H9 (cell line): Measurements from ENCODE around the gene ANXA2. TPM values are rescaled to one million over a fixed set of nuclear protein-coding genes. Genes with fewer than 3 reads are reported as not detected.

ENCODE experiments used
- DNase-seq: peaks from one replicate; pipeline ENCODE4 v3.0.0-alpha.2; 2017
- H2AFZ ChIP-seq: one replicate; pipeline ENCODE4 v1.6.1; 2013; ENCODE audit warnings: mild to moderate bottlenecking, low read length, control low read depth, moderate library complexity
- H2AK5ac ChIP-seq: 2 replicates; pipeline ENCODE4 v1.6.1; 2013; ENCODE audit warnings: low read length, control low read depth, mixed read lengths; ENCODE audit not compliant: insufficient read length
- H2BK120ac ChIP-seq: one replicate; pipeline ENCODE4 v1.6.1; 2013; ENCODE audit warnings: low read depth, mild to moderate bottlenecking, low read length, control low read depth, inconsistent platforms; ENCODE audit not compliant: poor library complexity, severe bottlenecking
- H2BK12ac ChIP-seq: 2 replicates; pipeline ENCODE4 v1.6.1; 2013; ENCODE audit warnings: low read length, control low read depth, mixed read lengths, low read depth; ENCODE audit not compliant: insufficient read length
- H2BK15ac ChIP-seq: 2 replicates; pipeline ENCODE4 v1.6.1; 2013; ENCODE audit warnings: low read depth, low read length, control low read depth
- H2BK20ac ChIP-seq: one replicate; pipeline ENCODE4 v1.6.1; 2013; ENCODE audit warnings: low read depth, mild to moderate bottlenecking, low read length, control low read depth, inconsistent platforms; ENCODE audit not compliant: poor library complexity, severe bottlenecking
- H2BK5ac ChIP-seq: 2 replicates; pipeline ENCODE4 v1.6.1; 2013; ENCODE audit warnings: low read length, control low read depth, mixed read lengths; ENCODE audit not compliant: insufficient read length
- H3K14ac ChIP-seq: 2 replicates; pipeline ENCODE4 v1.6.1; 2013; ENCODE audit warnings: low read length, control low read depth; ENCODE audit not compliant: insufficient read depth
- H3K18ac ChIP-seq: 2 replicates; pipeline ENCODE4 v1.6.1; 2013; ENCODE audit warnings: low read depth, mild to moderate bottlenecking, mixed read lengths, low read length, control low read depth; ENCODE audit not compliant: insufficient read length
- H3K23ac ChIP-seq: 2 replicates; pipeline ENCODE4 v1.6.1; 2013; ENCODE audit warnings: low read length, control low read depth, mixed read lengths, low read depth; ENCODE audit not compliant: insufficient read length
- H3K23me2 ChIP-seq: 2 replicates; pipeline ENCODE4 v1.6.1; 2013; ENCODE audit warnings: low read depth, mild to moderate bottlenecking, mixed read lengths, low read length, control low read depth; ENCODE audit not compliant: insufficient read length, poor library complexity, severe bottlenecking
- H3K27ac ChIP-seq: 2 replicates; pipeline ENCODE4 v1.5.1; 2013; ENCODE audit warnings: low read length, control low read depth, mixed read lengths, low read depth; ENCODE audit not compliant: insufficient read length
- H3K27me3 ChIP-seq: 2 replicates; pipeline ENCODE4 v1.6.1; 2013; ENCODE audit warnings: low read length, control low read depth, inconsistent platforms; ENCODE audit not compliant: insufficient read depth
- H3K4ac ChIP-seq: 2 replicates; pipeline ENCODE4 v1.6.1; 2013; ENCODE audit warnings: low read depth, mild to moderate bottlenecking, control low read depth, inconsistent platforms, low read length, moderate library complexity
- H3K4me1 ChIP-seq: 2 replicates; pipeline ENCODE4 v1.6.1; 2013; ENCODE audit warnings: low read length, control low read depth, inconsistent platforms; ENCODE audit not compliant: insufficient read depth
- H3K4me2 ChIP-seq: 2 replicates; pipeline ENCODE4 v1.6.1; 2013; ENCODE audit warnings: low read length, control low read depth, mixed read lengths; ENCODE audit not compliant: insufficient read length, insufficient read depth
- H3K56ac ChIP-seq: 2 replicates; pipeline ENCODE4 v1.6.1; 2013; ENCODE audit warnings: low read depth, mild to moderate bottlenecking, mixed read lengths, low read length, control low read depth; ENCODE audit not compliant: insufficient read length
- H3K79me1 ChIP-seq: 2 replicates; pipeline ENCODE4 v1.6.1; 2013; ENCODE audit warnings: low read depth, mild to moderate bottlenecking, moderate library complexity, low read length, control low read depth, inconsistent platforms; ENCODE audit not compliant: insufficient read depth, poor library complexity, severe bottlenecking
- H3K79me2 ChIP-seq: 2 replicates; pipeline ENCODE4 v1.6.1; 2013; ENCODE audit warnings: low read length, control low read depth, inconsistent platforms; ENCODE audit not compliant: insufficient read depth
- H3K9ac ChIP-seq: 2 replicates; pipeline ENCODE4 v1.6.1; 2013; ENCODE audit warnings: low read length, control low read depth, mixed read lengths; ENCODE audit not compliant: insufficient read length; ENCODE audit errors: extremely low read depth
- H3K9me3 ChIP-seq: one replicate; pipeline ENCODE4 v1.6.1; 2013; ENCODE audit warnings: low read depth, low read length, inconsistent platforms; ENCODE audit not compliant: control insufficient read depth
- H3T11ph ChIP-seq: one replicate; pipeline ENCODE4 v1.6.1; 2013; ENCODE audit warnings: mild to moderate bottlenecking, low read length, control low read depth, inconsistent platforms
- H4K20me1 ChIP-seq: one replicate; pipeline ENCODE4 v1.6.1; 2013; ENCODE audit not compliant: control insufficient read depth, insufficient read length, insufficient read depth
- H4K5ac ChIP-seq: 2 replicates; pipeline ENCODE4 v1.6.1; 2013; ENCODE audit warnings: low read depth, mild to moderate bottlenecking, mixed read lengths, low read length, control low read depth; ENCODE audit not compliant: insufficient read length
- H4K8ac ChIP-seq: replicated peaks from 2 replicates; pipeline ENCODE4 v1.6.1; 2013; ENCODE audit warnings: low read length, control low read depth, mixed read lengths, low read depth; ENCODE audit not compliant: insufficient read length
- H4K91ac ChIP-seq: 2 replicates; pipeline ENCODE4 v1.6.1; 2013; ENCODE audit warnings: low read depth, mild to moderate bottlenecking, moderate library complexity, mixed read lengths, low read length, control low read depth; ENCODE audit not compliant: insufficient read length
- H3K27ac Mint-ChIP-seq, 3 experiments: 2 replicates in 2 of 3; 3 replicates in 1 of 3; pipeline ENCODE4 v1.8.0; 2020 to 2021; ENCODE audit warnings: mixed read lengths in 3 of 3, mild to moderate bottlenecking in 1 of 3, moderate library complexity in 1 of 3
- H3K27me3 Mint-ChIP-seq: 2 replicates; pipeline ENCODE4 v1.8.0; 2021; ENCODE audit warnings: low read depth, mild to moderate bottlenecking, moderate library complexity, mixed read lengths
- H3K36me3 Mint-ChIP-seq, 3 experiments: 2 replicates in 2 of 3; 3 replicates in 1 of 3; pipeline ENCODE4 v1.8.0; 2020 to 2021; ENCODE audit warnings: low read depth in 3 of 3, mixed read lengths in 3 of 3; ENCODE audit not compliant: insufficient read depth in 1 of 3
- H3K4me1 Mint-ChIP-seq, 2 experiments: 2 replicates each; pipeline ENCODE4 v1.8.0; 2020; ENCODE audit warnings: mixed read lengths in 2 of 2
- H3K4me3 Mint-ChIP-seq, 2 experiments: 2 replicates in 1 of 2; 3 replicates in 1 of 2; pipeline ENCODE4 v1.8.0; 2020 to 2021; ENCODE audit warnings: mild to moderate bottlenecking in 2 of 2, mixed read lengths in 2 of 2, moderate library complexity in 1 of 2
- H3K9me3 Mint-ChIP-seq, 2 experiments: 2 replicates in 1 of 2; 3 replicates in 1 of 2; pipeline ENCODE4 v1.8.0; 2020; ENCODE audit warnings: mild to moderate bottlenecking in 2 of 2, mixed read lengths in 2 of 2, moderate library complexity in 1 of 2
- WGBS: extraction: QIAGEN DNeasy Blood & Tissue Kit; methylation state at CpG from one replicate; pipeline ENCODE4 v1.1.7; 2013; ENCODE audit warnings: missing lambda C conversion rate, low lambda C conversion rate, mixed read lengths; ENCODE audit not compliant: insufficient read length; ENCODE audit errors: extremely low coverage; 5-methylcytosine and 5-hydroxymethylcytosine counted together
- total RNA-seq: library from RNA; stranded (reverse); gene quantifications from 2 replicates; pipeline ENCODE4 v1.2.1, GENCODE V29; 2021
- TF ChIP-seq, protein P1 (sequence below): fragments of 200-600 bp; sonication (generic); conservative IDR thresholded peaks from 3 replicates; pipeline ENCODE4 v1.8.0; 2021; ENCODE audit warnings: antibody characterized with exemption, mild to moderate bottlenecking

Gene ANXA2
- total RNA-seq, 1 experiment from 2014 or later = 126 TPM

DNA sequence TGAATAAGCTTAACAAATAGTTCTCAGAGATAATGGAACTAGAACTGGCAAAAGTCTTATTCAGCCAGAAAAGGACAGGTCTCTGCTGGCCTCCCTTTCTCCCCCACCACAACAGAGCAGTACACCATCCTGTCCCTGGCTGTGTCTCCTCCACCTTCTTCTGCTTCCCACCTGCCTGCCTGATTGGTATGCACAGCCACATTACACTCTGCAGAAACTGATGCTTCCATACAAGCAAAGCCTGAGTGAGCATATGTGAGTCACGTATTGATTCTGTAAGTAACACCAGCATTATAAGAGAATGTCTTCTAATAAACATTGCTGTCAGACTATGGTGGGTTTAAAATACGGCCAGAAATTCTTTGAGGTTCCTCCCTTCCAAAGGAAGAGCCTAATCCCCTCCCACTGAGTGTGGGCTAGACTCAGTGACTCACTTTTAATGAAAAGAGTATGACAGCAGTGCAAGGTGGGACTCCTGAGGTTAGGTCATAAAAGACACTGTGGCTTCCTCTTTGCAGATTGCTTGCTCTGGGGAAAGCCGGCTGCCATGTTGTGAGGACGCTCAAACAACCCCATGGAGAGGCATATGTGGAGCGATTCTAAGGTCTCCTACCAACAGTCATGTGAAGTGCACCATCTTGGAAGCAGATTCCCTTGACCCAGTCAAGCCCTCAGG lies 44.4 kb downstream of the ANXA2 start:
- Mint-ChIP-seq H3K9me3 (peaks cover 0 to 3% of the 10 kb centered on the region in 2 experiments; a peak in 1 of 5 replicates), H3K4me1 (peaks cover 0 to 12% of the 10 kb centered on the region in 2 experiments; a peak in 2 of 4 replicates), H3K36me3 (peaks cover 5 to 63% (median 37%) of the 10 kb centered on the region in 3 experiments; a peak in 6 of 7 replicates), H3K4me3 (no peak overlapping the region), H3K27me3 (no peaks in the 10 kb centered on the region), H3K27ac (no peak overlapping the region)
- Histone ChIP-seq H3T11ph (no peak overlapping the region), H4K91ac (no peak overlapping the region), H2BK20ac (no peak overlapping the region), H3K18ac (no peak overlapping the region), H3K23me2 (no peaks in the 10 kb centered on the region), H2BK12ac (no peak overlapping the region), H4K5ac (no peak overlapping the region), H2AFZ (no peak overlapping the region), H3K9me3 (no peaks in the 10 kb centered on the region), H3K27ac (no peak overlapping the region), H3K4me1 (no peaks in the 10 kb centered on the region), H3K9ac (no peak overlapping the region), H3K79me2 (no peaks in the 10 kb centered on the region), H2AK5ac (no peak overlapping the region), H3K4ac (no peak overlapping the region), H2BK15ac (no peak overlapping the region), H2BK5ac (no peak overlapping the region), H3K79me1 (no peaks in the 10 kb centered on the region), H3K27me3 (no peaks in the 10 kb centered on the region; the same call in 1 of the 2 replicates), H3K14ac (no peak overlapping the region), H2BK120ac (no peak overlapping the region), H3K23ac (no peak overlapping the region), H4K20me1 (no peaks in the 10 kb centered on the region), H4K8ac (no peak overlapping the region), H3K4me2 (no peak overlapping the region), H3K56ac (no peak overlapping the region)
- TF ChIP-seq, protein P1, sequence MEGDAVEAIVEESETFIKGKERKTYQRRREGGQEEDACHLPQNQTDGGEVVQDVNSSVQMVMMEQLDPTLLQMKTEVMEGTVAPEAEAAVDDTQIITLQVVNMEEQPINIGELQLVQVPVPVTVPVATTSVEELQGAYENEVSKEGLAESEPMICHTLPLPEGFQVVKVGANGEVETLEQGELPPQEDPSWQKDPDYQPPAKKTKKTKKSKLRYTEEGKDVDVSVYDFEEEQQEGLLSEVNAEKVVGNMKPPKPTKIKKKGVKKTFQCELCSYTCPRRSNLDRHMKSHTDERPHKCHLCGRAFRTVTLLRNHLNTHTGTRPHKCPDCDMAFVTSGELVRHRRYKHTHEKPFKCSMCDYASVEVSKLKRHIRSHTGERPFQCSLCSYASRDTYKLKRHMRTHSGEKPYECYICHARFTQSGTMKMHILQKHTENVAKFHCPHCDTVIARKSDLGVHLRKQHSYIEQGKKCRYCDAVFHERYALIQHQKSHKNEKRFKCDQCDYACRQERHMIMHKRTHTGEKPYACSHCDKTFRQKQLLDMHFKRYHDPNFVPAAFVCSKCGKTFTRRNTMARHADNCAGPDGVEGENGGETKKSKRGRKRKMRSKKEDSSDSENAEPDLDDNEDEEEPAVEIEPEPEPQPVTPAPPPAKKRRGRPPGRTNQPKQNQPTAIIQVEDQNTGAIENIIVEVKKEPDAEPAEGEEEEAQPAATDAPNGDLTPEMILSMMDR = no peak
- no CpG with 5 or more reads among the region's 5 CpGs for WGBS
- DNase-seq = no peak
